ENCODE measurements around the gene ARSA. TPM values are rescaled to one million over a fixed set of nuclear protein-coding genes. Genes with fewer than 3 reads are reported as not detected.
A peak's percentile ranks its signal among the peaks of the same experiment; 100 is the strongest.

The ARSA gene
- total RNA-seq, 3 donors from 2014 or later, result 10.5 to 13.1 (median 11.0) TPM

DNA sequence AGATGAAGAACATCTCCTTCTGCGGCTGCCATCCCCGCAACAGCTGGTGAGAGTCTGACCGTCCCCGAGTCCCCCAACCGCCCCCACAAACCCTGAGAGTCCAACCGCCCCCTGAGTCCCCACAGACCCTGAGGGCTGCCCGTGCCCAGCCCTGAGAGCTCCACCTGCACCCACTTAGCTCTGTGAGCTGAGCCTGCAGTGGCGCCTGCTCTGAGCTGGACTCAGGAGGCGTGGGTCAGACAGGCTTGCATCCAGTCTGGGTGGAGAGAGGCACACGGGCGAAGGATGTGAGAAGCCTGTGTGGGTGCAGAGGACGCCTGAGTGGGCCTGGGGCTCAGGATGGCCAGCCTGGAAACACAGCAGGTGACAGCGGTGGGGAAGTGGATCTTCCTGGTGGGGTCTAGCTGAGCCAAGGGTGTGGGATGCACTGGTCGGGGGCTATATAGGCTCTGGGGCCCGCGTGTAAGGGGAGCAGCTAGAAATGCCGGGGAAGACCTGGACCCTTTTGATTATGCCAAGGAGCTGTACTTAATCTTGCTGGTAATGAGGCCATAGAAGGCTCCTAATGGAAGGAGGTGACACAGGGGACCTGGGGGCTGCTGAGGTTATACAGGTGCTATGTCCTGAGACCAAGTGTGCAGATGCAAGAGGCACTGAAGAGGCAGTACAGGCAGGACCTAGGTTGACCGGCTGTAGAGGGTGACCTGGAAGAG, 20.9 kb downstream of the ARSA start:
- H3K4me3 Mint-ChIP-seq, result no peak overlapping the region
- no peaks in the 10 kb centered on the region for H3K36me3 Mint-ChIP-seq (ENCODE audit: insufficient read depth)
- DNase-seq (no peak), ATAC-seq (no peak)
- peaks cover 49% of the 10 kb centered on the region for H3K27me3 Mint-ChIP-seq (ENCODE audit: low read depth)
- H3K4me1 Mint-ChIP-seq (ENCODE audit: low read depth), result peaks cover 2% of the 10 kb centered on the region
- H3K9me3 Mint-ChIP-seq, result no peaks in the 10 kb centered on the region

DNA sequence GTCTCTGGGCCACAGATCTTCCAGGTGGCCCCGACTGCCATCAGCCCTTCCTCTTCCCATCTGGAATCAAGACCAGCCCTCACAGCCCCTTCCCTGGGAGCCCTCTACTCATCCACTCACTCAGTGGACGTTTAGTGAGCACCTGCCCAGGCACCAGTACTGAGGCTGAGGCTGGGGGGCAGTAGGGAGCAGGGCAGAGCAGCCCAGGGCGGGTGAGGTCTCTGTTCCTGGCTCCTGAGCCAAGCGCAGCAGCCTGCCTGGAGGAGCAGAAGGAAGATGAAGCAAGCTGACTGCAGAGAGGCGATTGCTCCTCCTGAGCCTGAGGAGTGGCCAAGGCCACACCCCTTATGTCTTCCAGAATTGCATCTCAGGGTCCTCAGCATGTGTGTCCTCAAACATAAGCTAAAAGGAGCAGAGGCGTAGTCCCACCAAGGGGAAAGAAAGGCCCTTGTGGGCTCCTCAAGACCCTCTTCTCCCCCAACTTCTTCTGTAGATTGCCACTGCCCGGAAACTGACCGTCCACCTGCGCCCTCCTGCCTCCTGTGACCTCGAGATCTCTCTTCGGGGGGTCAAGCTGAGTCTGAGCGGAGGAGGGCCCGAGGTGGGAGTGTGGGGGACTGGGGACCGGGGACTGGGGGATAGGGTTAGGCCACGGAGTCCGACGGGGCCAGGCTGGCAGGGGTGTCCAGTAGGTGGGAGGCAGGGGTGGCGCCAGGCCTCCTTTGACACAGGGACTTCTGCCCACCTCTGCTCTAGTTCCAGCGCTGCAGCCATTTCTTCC, 21.6 kb downstream of the ARSA start:
- Mint-ChIP-seq H3K9me3 (no peaks in the 10 kb centered on the region), H3K4me3 (no peak overlapping the region), H3K4me1 (ENCODE audit: low read depth) (peaks cover 5% of the 10 kb centered on the region), H3K27me3 (ENCODE audit: low read depth) (peaks cover 51% of the 10 kb centered on the region), H3K36me3 (ENCODE audit: insufficient read depth) (no peaks in the 10 kb centered on the region)
- DNase-seq, result no peak
- no peak for ATAC-seq

DNA sequence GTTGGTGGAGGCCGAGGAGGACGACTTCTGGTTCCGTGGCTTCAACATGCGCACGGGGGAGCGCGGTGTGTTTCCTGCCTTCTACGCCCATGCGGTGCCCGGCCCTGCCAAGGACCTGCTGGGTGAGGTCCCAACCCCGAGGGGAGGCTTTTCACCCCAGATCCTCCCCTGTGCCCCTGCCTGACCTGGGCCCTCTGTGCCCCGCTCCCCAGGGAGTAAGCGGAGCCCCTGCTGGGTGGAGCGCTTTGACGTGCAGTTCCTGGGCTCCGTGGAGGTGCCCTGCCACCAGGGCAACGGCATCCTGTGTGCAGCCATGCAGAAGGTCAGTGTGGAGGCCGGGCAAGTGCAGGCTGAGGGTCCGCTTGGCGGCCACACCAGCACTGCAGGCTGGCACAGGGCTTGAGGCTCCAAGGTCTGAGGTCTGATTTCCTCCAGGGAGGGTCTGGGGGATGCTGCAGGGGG, 22.3 kb downstream of the ARSA start:
- Mint-ChIP-seq H3K4me1 (ENCODE audit: low read depth) (peaks cover 5% of the 10 kb centered on the region), H3K4me3 (no peak overlapping the region), H3K9me3 (no peaks in the 10 kb centered on the region), H3K36me3 (ENCODE audit: insufficient read depth) (no peaks in the 10 kb centered on the region), H3K27me3 (ENCODE audit: low read depth) (peaks cover 51% of the 10 kb centered on the region)
- DNase-seq, result no peak
- ATAC-seq, result no peak

DNA sequence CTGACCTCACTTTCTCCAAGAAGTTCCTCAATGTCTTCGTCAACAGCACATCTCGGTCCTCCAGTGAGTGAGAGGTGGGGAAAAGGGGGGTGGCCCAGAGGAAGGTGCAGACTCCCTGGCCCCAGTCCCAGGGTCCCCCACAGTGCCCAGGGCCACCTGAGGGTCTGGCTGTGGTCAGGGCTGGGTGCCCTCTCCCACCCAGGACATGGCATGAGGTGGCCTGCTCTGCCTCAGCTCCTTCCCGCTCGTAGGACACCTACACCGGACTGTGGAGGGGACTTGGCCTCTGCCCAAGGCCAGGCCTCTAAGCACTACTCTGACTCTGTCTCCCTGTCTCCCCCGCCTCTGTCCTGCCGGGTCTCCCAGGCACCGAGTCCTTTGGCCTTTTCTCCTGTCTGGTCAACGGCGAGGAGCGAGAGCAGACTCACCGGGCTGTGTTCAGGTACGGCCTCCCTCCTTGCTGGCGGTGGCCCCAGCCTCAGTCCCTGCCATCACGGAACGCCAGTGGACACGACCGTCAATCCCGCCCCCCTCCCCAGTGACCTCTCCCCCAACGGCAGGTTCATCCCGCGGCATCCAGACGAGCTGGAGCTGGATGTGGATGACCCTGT, 22.8 kb downstream of the ARSA start:
- Mint-ChIP-seq H3K4me3 (no peak overlapping the region), H3K4me1 (ENCODE audit: low read depth) (peaks cover 5% of the 10 kb centered on the region), H3K36me3 (ENCODE audit: insufficient read depth) (no peaks in the 10 kb centered on the region), H3K27me3 (ENCODE audit: low read depth) (peaks cover 48% of the 10 kb centered on the region), H3K9me3 (no peaks in the 10 kb centered on the region)
- DNase-seq (no peak), ATAC-seq (no peak)

DNA sequence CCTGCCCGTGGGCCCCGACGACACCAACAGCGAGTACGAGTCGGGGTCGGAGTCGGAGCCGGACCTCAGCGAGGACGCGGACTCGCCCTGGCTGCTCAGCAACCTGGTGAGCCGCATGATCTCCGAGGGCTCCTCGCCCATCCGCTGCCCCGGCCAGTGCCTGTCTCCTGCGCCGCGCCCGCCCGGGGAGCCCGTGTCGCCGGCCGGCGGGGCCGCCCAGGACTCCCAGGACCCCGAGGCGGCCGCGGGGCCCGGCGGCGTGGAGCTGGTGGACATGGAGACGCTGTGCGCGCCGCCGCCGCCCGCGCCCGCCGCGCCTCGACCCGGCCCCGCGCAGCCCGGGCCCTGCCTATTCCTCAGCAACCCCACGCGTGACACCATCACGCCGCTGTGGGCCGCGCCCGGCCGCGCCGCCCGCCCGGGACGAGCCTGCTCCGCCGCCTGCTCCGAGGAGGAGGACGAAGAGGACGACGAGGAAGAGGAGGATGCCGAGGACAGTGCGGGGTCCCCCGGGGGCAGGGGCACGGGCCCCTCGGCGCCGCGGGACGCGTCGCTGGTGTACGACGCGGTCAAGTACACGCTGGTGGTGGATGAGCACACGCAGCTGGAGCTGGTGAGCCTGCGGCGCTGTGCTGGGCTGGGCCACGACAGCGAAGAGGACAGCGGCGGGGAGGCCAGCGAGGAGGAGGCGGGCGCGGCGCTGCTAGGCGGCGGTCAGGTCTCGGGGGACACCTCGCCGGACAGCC, 23.5 kb downstream of the ARSA start:
- Mint-ChIP-seq H3K9me3 (no peaks in the 10 kb centered on the region), H3K27me3 (ENCODE audit: low read depth) (peaks cover 51% of the 10 kb centered on the region), H3K36me3 (ENCODE audit: insufficient read depth) (no peaks in the 10 kb centered on the region), H3K4me1 (ENCODE audit: low read depth) (peaks cover 10% of the 10 kb centered on the region), H3K4me3 (no peak overlapping the region)
- ATAC-seq (no peak), DNase-seq (no peak)

DNA sequence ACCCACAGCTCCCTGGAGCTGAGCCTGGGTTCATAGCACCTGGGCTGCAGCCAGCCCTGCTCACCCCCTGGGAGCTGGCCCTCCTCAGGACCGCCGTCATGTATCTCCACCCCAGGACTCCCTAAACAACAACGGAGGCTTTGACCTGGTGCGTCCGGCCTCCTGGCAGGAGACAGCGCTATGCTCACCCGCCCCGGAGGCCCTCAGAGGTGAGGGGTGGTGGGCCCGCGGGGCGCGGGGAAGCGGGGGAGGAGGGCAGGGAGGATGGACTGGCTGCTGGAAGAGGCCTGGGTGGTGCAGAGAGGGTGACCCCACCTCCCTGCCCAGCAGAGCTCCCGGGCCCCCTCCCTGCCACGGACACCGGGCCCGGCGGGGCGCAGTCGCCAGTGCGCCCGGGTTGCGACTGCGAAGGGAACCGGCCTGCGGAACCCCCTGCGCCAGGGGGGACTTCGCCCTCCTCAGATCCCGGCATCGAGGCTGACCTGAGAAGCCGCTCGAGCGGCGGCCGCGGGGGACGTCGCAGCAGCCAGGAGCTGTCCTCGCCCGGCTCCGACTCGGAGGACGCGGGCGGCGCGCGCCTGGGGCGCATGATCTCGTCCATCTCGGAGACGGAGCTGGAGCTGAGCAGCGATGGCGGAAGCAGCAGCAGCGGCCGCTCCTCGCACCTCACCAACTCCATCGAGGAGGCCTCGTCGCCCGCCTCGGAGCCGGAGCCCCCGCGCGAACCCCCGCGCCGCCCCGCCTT, 24.3 kb downstream of the ARSA start:
- no peak for DNase-seq
- H3K4me1 Mint-ChIP-seq (ENCODE audit: low read depth), result peaks cover 10% of the 10 kb centered on the region
- H3K27me3 Mint-ChIP-seq (ENCODE audit: low read depth), result peaks cover 54% of the 10 kb centered on the region
- H3K4me3 Mint-ChIP-seq, result no peak overlapping the region
- ATAC-seq, result no peak
- H3K36me3 Mint-ChIP-seq (ENCODE audit: insufficient read depth), result no peaks in the 10 kb centered on the region
- no peaks in the 10 kb centered on the region for H3K9me3 Mint-ChIP-seq

DNA sequence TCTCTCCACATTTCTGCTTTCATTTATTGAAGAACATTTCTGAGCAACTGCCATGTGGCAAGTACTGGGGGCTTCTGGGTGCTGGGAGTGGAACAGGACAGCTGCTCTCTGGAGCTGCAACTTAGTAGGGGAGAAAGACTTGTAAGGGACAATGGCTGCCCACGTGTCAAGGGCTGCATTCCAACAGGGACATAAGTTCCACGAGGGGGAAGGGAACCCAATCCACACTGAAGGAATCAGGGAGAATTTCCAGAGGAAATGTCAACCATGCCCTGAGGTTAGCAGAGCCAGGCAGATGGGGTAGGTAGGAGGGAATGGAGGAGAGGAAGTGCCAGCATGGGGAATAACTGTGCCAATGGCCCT, 25.6 kb downstream of the ARSA start:
- DNase-seq (no peak), ATAC-seq (no peak)
- Mint-ChIP-seq H3K4me3 (peak overlapping the region; percentile 12), H3K9me3 (no peaks in the 10 kb centered on the region), H3K36me3 (ENCODE audit: insufficient read depth) (peaks cover 2% of the 10 kb centered on the region), H3K27me3 (ENCODE audit: low read depth) (peaks cover 53% of the 10 kb centered on the region), H3K4me1 (ENCODE audit: low read depth) (peaks cover 10% of the 10 kb centered on the region)

DNA sequence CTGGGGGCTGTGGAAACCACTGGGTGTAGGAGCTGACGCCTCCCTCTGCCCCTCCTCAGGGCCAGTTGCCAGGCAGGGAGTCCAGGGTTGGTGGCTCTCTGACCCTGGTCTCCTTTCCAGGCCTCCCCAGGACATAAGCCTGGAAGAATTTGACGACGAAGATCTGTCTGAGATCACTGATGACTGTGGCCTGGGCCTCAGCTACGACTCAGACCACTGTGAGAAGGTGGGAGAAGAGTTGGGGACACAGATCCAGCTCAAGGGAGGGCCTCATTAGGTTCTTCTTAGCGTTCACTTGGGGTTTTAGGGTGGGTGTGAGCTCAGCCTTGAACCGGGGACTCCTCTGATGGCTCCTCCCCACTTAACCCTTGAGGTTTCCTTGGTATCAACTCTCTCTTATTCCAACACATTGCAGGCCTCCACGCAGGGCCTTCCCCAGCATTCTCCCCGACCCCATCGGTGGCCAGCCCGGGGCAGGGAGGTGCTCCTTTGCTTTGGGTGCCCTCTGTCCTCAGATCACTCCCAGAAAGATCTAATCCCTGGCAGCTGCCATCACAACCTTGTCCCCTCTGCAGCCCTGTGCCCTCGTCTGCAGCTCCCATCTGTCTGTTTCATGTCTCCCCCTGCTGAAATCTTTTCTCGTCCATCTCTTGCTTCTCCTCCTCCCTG, 26.1 kb downstream of the ARSA start:
- Mint-ChIP-seq H3K4me3 (peak overlapping the region; percentile 57), H3K36me3 (ENCODE audit: insufficient read depth) (peaks cover 5% of the 10 kb centered on the region), H3K27me3 (ENCODE audit: low read depth) (peaks cover 52% of the 10 kb centered on the region), H3K9me3 (no peaks in the 10 kb centered on the region), H3K4me1 (ENCODE audit: low read depth) (peaks cover 10% of the 10 kb centered on the region)
- DNase-seq (no peak), ATAC-seq (no peak)

DNA sequence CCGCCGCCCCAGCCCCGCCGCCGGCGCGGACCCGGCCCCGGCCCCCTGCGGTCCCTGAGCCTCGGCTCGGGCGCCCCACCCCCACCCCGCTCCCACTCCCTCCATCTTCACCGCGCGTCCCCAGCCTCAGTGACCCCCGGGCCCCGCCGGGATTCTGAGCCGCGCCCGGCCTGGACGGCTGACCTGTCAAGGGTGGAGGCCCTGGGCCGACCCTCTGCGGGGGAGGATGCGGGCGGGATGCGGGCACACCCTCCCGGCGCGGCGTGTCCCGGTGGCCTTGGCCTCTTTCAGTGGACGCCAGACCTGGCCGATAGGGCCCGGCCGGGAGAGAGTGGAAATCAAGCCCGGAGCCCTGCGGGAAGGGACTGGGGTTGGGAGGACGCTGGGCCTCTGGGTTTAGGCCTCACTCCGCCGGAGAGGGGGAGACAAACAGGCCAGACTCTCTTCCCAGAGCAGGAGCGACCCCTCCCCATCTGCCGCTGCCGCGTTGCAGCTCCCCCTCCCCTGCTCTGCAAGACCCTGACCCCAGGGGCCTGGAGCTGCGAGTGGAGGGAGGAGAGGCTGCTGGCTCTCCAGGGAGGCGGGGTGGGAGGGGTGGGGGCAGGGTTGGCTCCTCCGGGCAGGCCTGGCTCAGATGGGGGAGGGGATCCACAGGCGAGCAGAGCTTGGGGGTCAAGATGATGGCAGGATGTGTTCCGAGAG, 26.8 kb downstream of the ARSA start:
- peaks cover 8% of the 10 kb centered on the region for H3K36me3 Mint-ChIP-seq (ENCODE audit: insufficient read depth)
- H3K4me3 Mint-ChIP-seq, result peak overlapping the region; percentile 57
- DNase-seq, result no peak
- H3K4me1 Mint-ChIP-seq (ENCODE audit: low read depth), result peaks cover 10% of the 10 kb centered on the region
- ATAC-seq, result peak in 1 of 2 donors; percentile 8
- H3K9me3 Mint-ChIP-seq, result no peaks in the 10 kb centered on the region
- H3K27me3 Mint-ChIP-seq (ENCODE audit: low read depth), result peaks cover 48% of the 10 kb centered on the region

DNA sequence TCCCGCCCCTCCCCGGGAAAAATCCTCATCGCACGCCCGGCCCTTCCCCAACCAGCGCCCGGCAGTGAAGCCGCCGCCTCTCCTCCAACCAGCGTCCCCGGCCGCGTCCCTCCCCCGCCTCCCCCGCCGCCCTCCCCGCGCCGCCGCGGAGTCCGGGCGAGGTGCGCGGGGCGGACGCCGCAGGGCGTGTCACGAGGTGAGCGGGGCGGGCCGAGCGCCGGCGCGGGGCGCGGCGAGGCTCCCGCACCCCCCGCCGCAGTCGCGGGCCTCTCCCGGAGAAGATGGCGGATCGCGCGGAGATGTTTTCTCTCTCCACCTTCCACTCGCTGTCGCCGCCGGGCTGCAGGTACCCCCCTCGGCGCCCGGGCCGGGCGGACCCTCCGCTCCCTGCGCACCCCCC, 27.4 kb downstream of the ARSA start, which contains the start of gene MAPK8IP2:
TSS of gene MAPK8IP2 (plus strand) at position 256 of the 400 bp plus-strand sequence. CDS start at position 282, 26 bp downstream.
- no peaks in the 10 kb centered on the region for H3K9me3 Mint-ChIP-seq
- DNase-seq, result no peak
- ATAC-seq, result peak; percentile 55 to 71
- H3K4me3 Mint-ChIP-seq, result peak within 1 kb of the TSS; percentile 57
- peaks cover 8% of the 10 kb centered on the region for H3K36me3 Mint-ChIP-seq (ENCODE audit: insufficient read depth)
- peaks cover 10% of the 10 kb centered on the region for H3K4me1 Mint-ChIP-seq (ENCODE audit: low read depth)
- H3K27me3 Mint-ChIP-seq (ENCODE audit: low read depth), result peaks cover 42% of the 10 kb centered on the region

DNA sequence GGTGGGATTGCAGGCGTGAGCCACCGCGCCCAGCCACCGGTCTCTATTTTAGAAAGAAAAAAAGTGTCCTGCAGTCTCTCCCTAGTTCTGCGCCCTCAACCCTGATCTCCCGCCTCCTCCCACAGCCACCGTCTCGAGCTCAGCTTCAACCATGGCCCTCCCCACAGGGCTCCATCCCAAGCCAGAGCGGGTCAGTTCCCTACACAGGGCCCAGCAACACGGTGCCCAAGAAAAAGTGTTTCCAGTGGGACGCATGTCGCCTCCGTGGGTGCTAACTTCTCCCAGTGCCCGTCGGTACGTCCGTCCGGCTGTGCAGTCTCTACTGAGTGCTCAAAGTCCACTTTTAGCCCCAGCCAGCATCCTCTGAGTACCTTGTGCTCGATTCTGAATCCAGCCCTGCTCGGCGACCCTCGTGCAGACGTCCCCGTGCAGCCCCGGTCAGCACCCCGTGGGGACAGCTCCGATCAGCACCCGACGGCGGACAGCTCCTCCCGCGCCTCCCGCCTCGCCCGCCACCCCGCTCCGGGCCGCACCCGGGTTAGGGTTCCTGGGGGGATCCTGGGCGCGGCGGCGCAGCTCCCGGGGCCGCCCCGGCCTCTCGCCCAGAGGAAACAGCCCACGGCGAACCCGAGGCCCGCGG, 28.0 kb downstream of the ARSA start:
- peaks cover 39% of the 10 kb centered on the region for H3K27me3 Mint-ChIP-seq (ENCODE audit: low read depth)
- peaks cover 8% of the 10 kb centered on the region for H3K36me3 Mint-ChIP-seq (ENCODE audit: insufficient read depth)
- H3K9me3 Mint-ChIP-seq, result no peaks in the 10 kb centered on the region
- H3K4me1 Mint-ChIP-seq (ENCODE audit: low read depth), result peaks cover 10% of the 10 kb centered on the region
- ATAC-seq (peak; percentile 78 to 87), DNase-seq (peak; percentile 50)
- peak overlapping the region; percentile 43 for H3K4me3 Mint-ChIP-seq

DNA sequence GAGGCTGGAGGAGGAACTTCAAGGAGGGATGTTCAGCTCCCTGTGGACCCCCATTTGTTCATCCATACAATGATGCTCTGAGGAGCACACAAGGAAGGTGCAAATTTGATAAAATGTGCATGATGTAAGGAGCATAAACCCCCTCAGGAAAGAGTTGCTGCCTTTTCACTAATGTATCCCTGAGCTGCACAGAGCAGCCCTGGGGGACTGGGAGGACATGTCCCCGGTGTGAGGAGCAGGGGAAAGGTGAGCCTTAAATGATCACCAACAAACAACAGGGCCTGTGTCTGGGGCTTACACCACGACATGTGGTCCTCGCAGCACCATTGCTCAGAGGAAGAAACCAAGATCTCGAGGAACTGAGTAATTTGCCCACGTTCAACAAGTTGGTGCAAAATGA, 30.9 kb downstream of the ARSA start:
- peaks cover 26% of the 10 kb centered on the region for H3K27me3 Mint-ChIP-seq (ENCODE audit: low read depth)
- ATAC-seq, result no peak
- no peak for DNase-seq

More for the DNA sequence above, 30.9 kb downstream of the ARSA start:
- H3K36me3 Mint-ChIP-seq (ENCODE audit: insufficient read depth), result peaks cover 12% of the 10 kb centered on the region
- no peaks in the 10 kb centered on the region for H3K9me3 Mint-ChIP-seq
- peaks cover 8% of the 10 kb centered on the region for H3K4me1 Mint-ChIP-seq (ENCODE audit: low read depth)
- H3K4me3 Mint-ChIP-seq, result no peak overlapping the region
